ENCODE measurements around the gene CAMK2A.

DNA sequence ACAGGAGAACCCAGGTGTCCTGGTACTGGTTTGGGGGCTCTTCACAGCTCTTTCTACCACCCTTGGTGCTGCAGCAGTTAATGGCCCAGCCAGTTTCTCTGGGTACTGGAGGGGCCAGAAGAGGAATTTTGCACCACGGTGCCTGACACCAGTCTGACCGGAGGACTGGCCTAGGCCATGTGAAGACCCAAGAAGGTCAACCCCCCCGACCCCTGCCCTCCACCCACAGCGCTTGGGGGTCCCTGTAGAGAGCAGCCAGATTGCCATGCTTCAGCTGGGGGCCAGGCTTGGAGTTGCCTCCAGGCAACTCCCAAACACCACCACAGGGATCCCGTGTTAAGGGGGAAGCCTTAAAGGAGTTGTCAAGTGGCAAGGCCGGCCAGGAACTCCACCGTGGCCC lies 6.9 kb upstream of the CAMK2A start:
- TF ChIP-seq CTCF (conservative IDR thresholded peaks at IDR 0.05; ENCODE audit: low read length) (no peak), EZH2phosphoT487 (IDR thresholded peaks at IDR 0.05; ENCODE audit: borderline replicate concordance, low read depth, low read length) (no peak)
